Activated T-cell treated with anti-CD3 and anti-CD28 coated beads, Interleukin-2, amount 50 U/mL, for 1 hour (primary cell): Measurements from ENCODE around the gene CDCA5.

Experiments used
- DNase-seq: peaks from one replicate; pipeline ENCODE4 v3.0.0-alpha.2; 2020

Gene CDCA5

DNA sequence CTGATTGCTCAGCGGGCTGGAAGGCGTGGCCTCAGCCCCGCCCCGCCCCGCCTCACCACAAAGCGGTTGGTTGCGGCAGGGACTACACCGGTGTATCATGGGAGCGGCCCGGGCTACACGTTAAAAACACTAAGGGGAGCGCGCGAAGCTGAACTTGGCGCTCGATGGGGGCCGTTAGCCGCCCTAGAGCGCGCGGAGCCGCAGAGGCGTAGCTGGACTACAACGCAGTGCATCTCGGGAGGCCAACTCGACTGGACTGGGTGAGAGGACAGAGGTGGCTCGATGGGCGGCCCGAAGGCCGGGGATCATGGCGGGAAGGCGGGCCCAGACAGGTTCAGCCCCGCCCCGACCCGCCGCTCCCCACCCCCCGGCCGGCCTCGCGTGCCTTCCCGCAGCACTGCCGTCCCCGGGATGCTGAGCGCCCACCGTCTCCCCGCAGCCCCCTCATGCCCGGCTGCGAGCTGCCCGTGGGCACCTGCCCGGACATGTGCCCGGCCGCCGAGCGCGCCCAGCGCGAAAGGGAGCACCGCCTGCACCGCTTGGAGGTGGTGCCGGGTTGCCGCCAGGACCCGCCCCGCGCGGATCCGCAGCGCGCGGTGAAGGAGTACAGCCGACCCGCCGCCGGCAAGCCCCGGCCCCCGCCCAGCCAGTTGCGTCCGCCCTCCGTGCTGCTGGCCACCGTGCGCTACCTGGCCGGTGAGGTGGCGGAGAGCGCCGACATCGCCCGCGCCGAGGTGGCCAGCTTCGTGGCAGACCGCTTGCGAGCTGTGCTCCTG is 42.8 kb downstream of the CDCA5 start, which contains the start of gene SAC3D1:
TSS of gene SAC3D1 (plus strand) at position 364 of the 776 bp plus-strand sequence. CDS start at position 447, 83 bp downstream.
- DNase-seq: peak; percentile 87

DNA sequence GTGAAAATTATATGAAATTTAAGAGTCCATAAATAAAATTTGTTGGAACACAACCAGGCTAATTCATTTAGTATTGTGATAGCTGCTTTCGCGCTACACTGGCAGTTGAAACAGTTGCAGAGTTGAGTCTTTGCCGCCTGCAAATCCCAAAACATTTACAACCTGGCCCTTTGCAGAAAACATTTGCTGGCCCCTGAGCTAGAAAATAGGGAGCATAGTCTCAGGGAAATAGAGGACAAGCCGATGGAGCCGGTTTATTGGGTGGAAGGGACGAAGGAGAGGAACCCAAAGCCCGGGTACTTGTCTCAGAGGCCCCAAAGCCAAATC is 43.4 kb downstream of the CDCA5 start:
- DNase-seq: no peak

DNA sequence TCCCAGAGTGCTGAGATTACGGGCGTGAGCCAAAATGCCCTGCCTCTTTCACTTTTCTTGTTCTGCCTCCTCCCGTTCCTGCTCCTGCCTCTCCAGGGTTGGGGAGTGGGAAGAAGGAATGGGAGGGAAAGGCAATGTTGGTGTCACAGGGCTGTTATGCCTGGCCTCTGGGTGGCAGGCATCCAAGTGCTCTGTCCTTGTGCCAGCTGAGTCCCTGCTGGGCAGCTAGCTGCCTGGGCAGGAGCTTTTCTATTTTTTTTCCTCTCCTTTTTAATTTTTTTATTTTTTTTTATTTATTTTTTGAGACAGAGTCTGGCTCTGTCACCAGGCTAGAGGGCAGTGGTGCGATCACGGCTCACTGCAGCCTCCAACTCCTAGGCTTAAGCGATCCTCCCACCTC is 46.9 kb downstream of the CDCA5 start:
- no peak for DNase-seq

DNA sequence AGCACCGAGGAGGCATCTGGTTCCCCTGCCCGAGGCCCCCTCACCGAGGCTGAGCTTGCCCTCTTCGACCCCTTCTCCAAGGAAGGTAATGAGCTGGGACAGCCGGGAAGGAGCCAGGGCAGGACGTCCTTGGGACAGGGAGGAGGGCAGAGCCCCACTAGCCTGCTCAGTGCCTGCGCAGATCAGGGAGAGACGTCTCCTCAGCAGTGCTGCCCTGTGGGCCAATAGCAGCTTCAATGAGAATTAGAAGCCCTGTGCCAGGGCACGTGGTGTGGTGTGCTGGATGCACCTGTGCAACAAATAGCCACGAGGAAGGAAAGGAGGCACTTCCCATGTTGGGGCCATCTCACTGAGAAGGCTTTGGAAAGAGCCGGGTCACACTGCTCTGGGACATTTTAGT is 48.3 kb downstream of the CDCA5 start:
- no peak for DNase-seq

DNA sequence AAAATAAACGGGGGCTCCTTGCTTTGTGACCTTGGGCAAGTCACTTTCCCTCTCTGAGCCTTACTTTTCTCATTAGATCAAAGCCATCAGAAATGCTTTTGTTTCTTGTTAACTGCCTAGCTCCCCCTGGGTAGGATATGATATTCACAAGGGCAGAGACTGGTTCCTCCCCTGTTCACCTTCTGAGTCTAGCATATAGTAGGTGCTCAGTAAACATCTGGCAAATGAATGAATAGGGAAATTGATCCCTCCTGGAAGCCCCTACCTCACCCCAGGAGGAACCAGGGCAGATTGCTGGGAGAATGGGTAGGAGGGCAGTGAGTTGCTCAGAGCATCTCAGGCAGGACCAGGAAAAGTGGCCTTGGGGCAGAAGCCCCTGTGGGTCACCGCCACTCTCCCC is 49.4 kb downstream of the CDCA5 start:
- no peak for DNase-seq

DNA sequence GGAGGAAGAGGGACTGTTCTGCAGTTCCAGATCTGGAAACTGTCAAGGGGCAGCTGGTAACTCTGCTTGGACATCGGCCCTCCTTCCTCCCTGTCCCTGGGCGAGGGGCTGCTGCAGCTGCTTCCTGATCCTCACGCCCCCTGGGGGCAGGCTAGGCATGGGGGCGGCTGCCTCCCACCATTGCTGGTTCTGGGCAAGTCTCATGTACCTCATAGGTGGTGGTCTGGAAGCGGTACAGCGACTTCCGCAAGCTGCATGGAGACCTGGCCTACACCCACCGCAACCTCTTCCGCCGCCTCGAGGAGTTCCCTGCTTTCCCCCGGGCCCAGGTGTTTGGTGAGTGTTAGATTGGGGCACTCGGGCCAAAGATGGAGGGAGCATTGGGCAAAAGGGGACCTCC is 51.6 kb downstream of the CDCA5 start:
- DNase-seq: no peak
